GM12873 (cell line): ENCODE data around the gene VGLL4.

ENCODE experiments used
- TF ChIP-seq, protein P1 (sequence below): IDR thresholded peaks from 2 replicates; pipeline ENCODE4 v1.5.1; 2012; ENCODE audit warnings: low read depth, mild to moderate bottlenecking, moderate library complexity, low read length, control low read depth; ENCODE audit not compliant: insufficient read depth; ENCODE audit errors: missing control alignments

The VGLL4 gene

DNA sequence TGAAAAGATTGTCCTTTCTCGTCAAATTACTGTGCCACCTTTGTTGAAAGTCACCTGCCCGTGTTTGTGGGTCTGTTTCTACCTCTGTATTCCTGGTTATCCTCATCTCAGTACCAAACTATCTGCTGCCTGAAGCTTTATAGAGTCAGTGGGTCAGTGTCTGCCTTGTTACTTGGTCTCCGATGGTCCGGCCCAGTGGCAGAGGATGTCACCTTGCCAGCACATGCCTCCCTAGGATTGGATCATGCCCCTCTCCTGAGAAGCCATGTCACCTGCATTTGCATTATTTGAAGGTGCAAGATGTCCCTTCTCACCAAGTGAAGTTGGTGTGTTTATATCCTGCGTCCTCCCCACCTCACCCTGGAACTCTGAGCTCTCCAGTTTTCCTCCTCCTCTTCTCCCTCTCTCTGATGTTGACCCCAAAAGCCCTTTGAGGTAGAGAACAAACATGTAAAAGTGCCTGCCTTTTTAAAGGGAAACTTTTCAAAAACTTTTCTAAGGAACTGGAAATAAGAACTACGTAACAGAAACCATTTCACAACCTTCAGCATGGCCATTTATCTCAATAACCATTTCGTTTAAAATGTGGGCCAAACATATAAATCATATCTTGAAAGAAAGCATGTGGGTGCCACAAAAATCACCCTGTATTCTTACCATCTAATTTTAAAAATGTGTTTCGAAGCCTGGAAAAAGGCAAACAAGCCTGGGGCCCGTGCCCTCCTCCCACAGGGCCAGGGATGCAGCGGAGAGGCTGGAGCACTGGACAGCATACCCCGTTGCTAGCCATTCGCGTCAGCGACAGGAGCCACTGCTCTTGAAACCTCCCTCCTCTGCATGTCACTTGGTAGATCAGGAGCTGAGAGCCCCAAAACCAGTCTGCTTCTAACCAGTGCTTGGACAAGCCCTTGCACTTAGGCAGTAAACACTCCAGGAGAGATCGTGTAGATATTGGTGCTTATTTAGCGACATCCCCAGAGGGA is 102.1 kb downstream of the VGLL4 start:
- TF ChIP-seq, protein P1, sequence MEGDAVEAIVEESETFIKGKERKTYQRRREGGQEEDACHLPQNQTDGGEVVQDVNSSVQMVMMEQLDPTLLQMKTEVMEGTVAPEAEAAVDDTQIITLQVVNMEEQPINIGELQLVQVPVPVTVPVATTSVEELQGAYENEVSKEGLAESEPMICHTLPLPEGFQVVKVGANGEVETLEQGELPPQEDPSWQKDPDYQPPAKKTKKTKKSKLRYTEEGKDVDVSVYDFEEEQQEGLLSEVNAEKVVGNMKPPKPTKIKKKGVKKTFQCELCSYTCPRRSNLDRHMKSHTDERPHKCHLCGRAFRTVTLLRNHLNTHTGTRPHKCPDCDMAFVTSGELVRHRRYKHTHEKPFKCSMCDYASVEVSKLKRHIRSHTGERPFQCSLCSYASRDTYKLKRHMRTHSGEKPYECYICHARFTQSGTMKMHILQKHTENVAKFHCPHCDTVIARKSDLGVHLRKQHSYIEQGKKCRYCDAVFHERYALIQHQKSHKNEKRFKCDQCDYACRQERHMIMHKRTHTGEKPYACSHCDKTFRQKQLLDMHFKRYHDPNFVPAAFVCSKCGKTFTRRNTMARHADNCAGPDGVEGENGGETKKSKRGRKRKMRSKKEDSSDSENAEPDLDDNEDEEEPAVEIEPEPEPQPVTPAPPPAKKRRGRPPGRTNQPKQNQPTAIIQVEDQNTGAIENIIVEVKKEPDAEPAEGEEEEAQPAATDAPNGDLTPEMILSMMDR: no peak

DNA sequence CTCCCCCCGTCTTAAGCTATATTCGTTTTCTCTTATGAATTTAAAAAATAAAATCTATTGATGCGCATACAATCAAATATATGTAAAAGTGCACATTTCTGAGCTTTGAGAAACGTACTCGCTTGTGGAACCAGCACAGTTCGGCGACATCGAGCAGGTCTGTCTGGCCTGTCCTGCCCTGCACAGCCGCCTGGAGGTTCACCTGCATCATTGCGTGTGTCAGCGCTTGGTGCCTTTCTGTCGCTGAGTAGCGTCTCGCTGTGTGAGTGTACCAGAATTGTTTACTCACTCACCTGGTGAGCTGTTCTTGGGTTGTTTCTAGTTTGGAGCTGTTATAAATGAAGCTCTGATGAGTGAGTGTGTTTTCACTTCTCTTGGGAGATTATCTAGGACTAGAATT is 104.0 kb downstream of the VGLL4 start:
- TF ChIP-seq, protein P1: no peak

DNA sequence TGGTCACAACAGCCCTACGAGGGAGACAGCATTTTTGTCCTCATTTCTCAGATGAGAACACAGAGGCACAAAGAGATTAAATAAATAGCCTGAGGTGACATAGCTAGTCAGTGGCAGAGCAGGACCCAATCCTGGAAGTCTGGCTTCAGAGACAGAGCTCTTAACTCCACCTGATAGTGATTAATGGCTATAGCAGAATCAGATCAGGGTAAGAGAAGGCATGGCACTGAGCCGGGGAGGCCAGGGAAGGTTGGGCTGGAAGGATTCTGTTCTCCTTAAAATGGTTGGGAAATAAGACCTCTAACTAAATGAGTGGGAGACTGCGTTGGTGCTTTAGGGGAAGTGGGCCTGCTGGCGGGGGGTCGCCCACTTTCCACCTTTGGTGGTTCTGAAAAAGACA is 104.5 kb downstream of the VGLL4 start:
- TF ChIP-seq, protein P1: no peak

DNA sequence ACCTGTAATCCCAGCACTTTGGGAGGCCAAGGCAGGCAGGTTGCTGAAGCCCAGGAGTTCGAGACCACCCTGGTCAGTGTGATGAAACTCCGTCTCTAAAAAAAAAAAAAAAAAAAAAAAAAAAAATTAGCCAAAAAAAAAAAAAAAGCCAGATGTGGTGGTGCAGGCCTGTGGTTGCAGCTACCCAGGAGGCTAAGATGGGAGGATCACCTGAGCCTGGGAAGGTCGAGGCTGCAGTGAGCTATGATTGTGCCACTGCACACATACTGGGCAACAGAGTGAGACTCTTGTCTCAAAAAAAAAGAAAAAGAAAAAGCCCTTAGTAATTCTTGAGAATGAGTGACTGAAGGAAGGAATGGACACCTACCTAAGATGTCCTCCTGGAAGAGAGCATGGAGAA is 105.1 kb downstream of the VGLL4 start:
- TF ChIP-seq, protein P1: no peak

DNA sequence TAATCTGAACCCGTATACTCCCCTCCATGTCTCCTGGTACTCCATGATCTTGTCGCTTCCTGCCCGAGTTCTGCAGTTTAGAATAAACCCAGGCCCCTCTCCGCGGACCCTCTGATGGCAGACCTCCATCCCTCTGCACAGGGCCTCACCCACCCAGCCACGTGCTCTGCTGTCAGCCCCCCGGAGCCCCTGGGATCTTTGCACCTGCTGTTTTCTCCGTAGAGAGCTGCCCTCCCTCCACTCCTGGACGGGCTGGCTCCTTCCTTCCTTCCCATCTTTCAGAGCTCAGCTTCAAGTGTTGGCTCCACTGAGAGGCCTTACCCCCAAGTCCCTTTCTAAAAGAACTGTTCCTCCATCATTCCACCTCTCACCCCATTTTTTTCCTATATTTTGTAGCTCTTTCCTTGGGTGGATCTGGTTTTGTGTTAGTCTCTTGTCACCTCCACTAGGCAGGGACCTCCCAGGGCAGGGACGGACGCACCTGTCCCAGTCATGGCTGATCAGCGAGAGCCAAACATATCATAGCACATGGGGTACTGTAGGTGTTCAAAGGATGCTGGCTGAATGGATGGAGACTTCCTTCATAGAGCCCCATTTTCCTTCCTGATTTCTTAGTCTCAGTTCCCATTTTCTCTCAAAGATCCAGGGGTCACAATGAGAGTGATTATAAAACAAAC is 106.6 kb downstream of the VGLL4 start:
- TF ChIP-seq, protein P1: no peak

DNA sequence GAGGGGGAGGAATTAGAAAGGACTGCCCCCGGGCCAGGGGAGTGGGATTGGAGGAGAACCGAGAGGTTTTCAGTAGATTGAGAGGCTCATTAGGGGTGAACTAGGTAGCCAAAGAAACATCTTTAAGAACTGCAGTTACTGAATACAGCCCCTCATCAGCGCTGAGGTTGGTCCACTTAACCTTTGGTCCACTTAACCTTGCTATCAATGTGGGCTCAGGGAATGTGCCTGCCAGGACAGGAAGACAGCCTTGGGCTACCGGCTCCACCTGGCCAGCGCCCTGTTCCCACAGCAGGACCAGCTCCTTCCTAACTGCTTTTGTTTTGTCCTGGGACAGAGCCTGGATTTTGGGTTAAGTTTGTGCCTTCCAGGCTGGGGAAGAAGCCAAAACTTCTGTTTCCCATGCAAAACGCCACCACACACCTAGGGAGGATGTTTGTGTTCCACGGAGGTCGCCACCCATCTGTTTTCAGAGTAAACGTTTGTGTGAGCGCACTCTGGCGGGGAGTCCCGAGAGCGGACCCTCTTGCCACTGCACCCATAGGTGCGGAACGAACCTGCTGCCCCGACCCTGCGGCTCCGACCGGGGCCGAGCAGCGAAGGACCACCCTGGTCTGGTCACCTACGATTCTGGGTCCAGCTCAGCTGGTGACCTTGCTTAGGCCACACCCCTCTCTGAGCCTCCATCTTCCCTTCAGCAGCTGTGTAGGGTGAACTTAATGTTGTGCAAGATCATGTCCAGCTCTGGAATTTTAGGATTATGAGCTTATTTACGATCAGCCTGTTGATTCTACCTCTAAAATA is 107.4 kb downstream of the VGLL4 start:
- TF ChIP-seq, protein P1: no peak
